Keratinocyte (primary cell): ENCODE data around the gene SFT2D1.
"Not testable (repeated sequence)": the region's sequence is repeated elsewhere in the genome, so short reads cannot be mapped to it uniquely, and the experiment has no call there.

ENCODE experiments used
- CTCF ChIP-seq, 3 experiments: IDR thresholded peaks in 1 of 3; conservative IDR thresholded peaks in 1 of 3; optimal IDR thresholded peaks in 1 of 3; 2 replicates in 2 of 3; 3 replicates in 1 of 3; pipeline versions ENCODE3 to v1.5.1; 2011; ENCODE audit warnings: low read length in 3 of 3, mild to moderate bottlenecking in 3 of 3, moderate library complexity in 2 of 3, control low read depth in 1 of 3, inconsistent platforms in 1 of 3; ENCODE audit not compliant: insufficient read depth in 2 of 3; ENCODE audit errors: extremely low read depth in 1 of 3
- EZH2 ChIP-seq: IDR thresholded peaks from one replicate; pipeline ENCODE4 v1.6.1; 2012; ENCODE audit warnings: inconsistent platforms, mild to moderate bottlenecking, low read length, moderate library complexity

- TF ChIP-seq CTCF (optimal IDR thresholded peaks at IDR 0.05 in 1 of 3, IDR thresholded peaks at IDR 0.05 in 1 of 3, conservative IDR thresholded peaks at IDR 0.05 in 1 of 3; ENCODE audit: extremely low read depth in 1 of 3, insufficient read depth in 2 of 3, low read length in 3 of 3); EZH2: not testable (repeated sequence)
These were observed 2.6 kb upstream of the SFT2D1 start for GRCh38 chr6:166344921-166345320.
